ENCODE results near the gene IBSP. TPM values are rescaled to one million over a fixed set of nuclear protein-coding genes. Genes with fewer than 3 reads are reported as not detected.
A peak's percentile ranks its signal among the peaks of the same experiment; 100 is the strongest.

The IBSP gene
- total RNA-seq, 1 experiment from 2014 or later: not detected

DNA sequence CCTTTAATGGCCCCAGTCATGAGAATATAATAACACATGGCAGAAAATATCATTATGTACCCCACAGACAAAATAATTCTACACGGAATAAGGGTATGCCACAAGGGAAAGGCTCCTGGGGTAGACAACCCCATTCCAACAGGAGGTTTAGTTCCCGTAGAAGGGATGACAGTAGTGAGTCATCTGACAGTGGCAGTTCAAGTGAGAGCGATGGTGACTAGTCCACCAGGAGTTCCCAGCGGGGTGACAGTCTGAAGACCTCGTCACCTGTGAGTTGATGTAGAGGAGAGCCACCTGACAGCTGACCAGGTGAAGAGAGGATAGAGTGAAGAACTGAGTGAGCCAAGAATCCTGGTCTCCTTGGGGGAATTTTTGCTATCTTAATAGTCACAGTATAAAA, 46.9 kb downstream of the IBSP start:
- Histone ChIP-seq H3K79me2 (ENCODE audit: low read depth) (no peaks in the 10 kb centered on the region), H2AFZ (no peak overlapping the region), H3K4me2 (no peak overlapping the region), H3F3A (ENCODE audit: insufficient read depth, low read depth) (no peaks in the 10 kb centered on the region), H3K27ac (no peak overlapping the region), H3K4me1 (replicated peaks; ENCODE audit: insufficient read depth) (no peaks in the 10 kb centered on the region; the same call in 1 of the 2 replicates), H3K36me3 (ENCODE audit: low read depth) (no peaks in the 10 kb centered on the region), H3K4me3 (no peak overlapping the region), H3K27me3 (ENCODE audit: insufficient read depth, low read depth) (no peaks in the 10 kb centered on the region), H3K9me2 (ENCODE audit: insufficient read depth) (no peaks in the 10 kb centered on the region), H4K20me1 (ENCODE audit: insufficient read depth) (no peaks in the 10 kb centered on the region), H3K9me3 (ENCODE audit: insufficient read depth, low read depth) (no peaks in the 10 kb centered on the region)
- no peak for DNase-seq
- no TSS peak for BruUV-seq (replicated peaks)
- TF ChIP-seq, protein P1, sequence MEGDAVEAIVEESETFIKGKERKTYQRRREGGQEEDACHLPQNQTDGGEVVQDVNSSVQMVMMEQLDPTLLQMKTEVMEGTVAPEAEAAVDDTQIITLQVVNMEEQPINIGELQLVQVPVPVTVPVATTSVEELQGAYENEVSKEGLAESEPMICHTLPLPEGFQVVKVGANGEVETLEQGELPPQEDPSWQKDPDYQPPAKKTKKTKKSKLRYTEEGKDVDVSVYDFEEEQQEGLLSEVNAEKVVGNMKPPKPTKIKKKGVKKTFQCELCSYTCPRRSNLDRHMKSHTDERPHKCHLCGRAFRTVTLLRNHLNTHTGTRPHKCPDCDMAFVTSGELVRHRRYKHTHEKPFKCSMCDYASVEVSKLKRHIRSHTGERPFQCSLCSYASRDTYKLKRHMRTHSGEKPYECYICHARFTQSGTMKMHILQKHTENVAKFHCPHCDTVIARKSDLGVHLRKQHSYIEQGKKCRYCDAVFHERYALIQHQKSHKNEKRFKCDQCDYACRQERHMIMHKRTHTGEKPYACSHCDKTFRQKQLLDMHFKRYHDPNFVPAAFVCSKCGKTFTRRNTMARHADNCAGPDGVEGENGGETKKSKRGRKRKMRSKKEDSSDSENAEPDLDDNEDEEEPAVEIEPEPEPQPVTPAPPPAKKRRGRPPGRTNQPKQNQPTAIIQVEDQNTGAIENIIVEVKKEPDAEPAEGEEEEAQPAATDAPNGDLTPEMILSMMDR (conservative IDR thresholded peaks at IDR 0.05): no peak
- TF ChIP-seq EZH2 (IDR thresholded peaks at IDR 0.05; ENCODE audit: low read depth): no peak
- ChIA-PET POLR2A (ENCODE audit: unreplicated experiment) (interaction anchor here (0.6 kb wide), 1 partner anchor 149 kb away, joined by 16 read pairs; no protein-coding TSS in a partner anchor), CTCF (no interaction called here)
- intact Hi-C loops (cut with micrococcal nuclease; ENCODE audit: unreplicated experiment): loop anchor here (5.0 to 10.0 kb wide), 3 partner anchors 574 to 941 kb away; no protein-coding TSS in a partner anchor

DNA sequence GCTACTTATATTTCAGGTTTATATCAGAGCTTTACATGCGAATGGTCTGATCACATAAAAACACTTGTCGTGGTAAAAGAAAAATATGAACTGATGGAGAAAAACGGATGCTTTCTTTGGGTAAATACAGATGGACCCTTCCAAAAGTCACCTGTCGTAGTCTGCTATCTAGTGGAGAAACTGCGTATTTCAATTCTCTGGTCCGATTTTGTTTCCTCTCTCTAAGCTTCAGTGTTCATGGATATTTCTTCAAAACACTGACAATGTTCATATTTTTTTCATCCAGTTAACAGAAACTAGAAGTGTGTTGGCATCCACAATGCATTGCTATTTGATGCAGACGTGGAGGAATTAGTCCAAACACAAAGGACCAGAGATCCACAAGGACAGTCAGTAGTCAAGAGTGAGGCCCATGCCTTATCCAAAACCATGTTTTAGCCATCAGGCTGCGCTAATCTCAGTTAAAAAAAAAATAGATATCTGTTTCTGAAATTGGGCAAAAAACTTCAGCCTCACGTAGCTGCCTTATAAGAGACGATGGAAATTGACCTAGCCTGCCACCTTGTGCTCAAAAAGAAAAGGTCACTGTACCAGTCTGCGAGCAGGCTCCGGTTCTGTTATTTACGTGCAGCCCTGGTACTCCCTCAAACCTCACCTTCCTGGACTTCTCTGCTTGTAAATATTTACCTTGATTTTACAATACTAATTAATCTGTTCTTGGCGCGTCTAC, 49.4 kb downstream of the IBSP start:
- Histone ChIP-seq H3K27me3 (ENCODE audit: insufficient read depth, low read depth) (no peaks in the 10 kb centered on the region), H4K20me1 (ENCODE audit: insufficient read depth) (no peaks in the 10 kb centered on the region), H3K9me2 (ENCODE audit: insufficient read depth) (no peaks in the 10 kb centered on the region), H3K79me2 (ENCODE audit: low read depth) (no peaks in the 10 kb centered on the region), H2AFZ (peak overlapping the region; percentile 69; the same call in 1 of the 2 replicates), H3F3A (ENCODE audit: insufficient read depth, low read depth) (no peaks in the 10 kb centered on the region), H3K36me3 (ENCODE audit: low read depth) (no peaks in the 10 kb centered on the region), H3K27ac (no peak overlapping the region), H3K9me3 (ENCODE audit: insufficient read depth, low read depth) (no peaks in the 10 kb centered on the region), H3K4me2 (peak overlapping the region; percentile 73), H3K4me3 (peak overlapping the region; percentile 37; the same call in 1 of the 2 replicates), H3K4me1 (replicated peaks; ENCODE audit: insufficient read depth) (peaks cover 6% of the 10 kb centered on the region)
- no TSS peak for BruUV-seq (replicated peaks)
- TF ChIP-seq, protein P1 (conservative IDR thresholded peaks at IDR 0.05): peak; percentile 65; the same call in 1 of the 2 replicates
- TF ChIP-seq EZH2 (IDR thresholded peaks at IDR 0.05; ENCODE audit: low read depth): no peak
- CTCF ChIA-PET: interaction anchor here (0.7 to 1.2 kb wide), 5 partner anchors 57 to 352 kb away, joined by 3 to 6 read pairs (median 4); no protein-coding TSS in a partner anchor
- peak; percentile 12 to 42 for DNase-seq
- POLR2A ChIA-PET (ENCODE audit: unreplicated experiment): no interaction called here
- intact Hi-C loops (cut with micrococcal nuclease; ENCODE audit: unreplicated experiment): loop anchor here (2.0 to 10.0 kb wide), 4 partner anchors 474 to 944 kb away; no protein-coding TSS in a partner anchor

DNA sequence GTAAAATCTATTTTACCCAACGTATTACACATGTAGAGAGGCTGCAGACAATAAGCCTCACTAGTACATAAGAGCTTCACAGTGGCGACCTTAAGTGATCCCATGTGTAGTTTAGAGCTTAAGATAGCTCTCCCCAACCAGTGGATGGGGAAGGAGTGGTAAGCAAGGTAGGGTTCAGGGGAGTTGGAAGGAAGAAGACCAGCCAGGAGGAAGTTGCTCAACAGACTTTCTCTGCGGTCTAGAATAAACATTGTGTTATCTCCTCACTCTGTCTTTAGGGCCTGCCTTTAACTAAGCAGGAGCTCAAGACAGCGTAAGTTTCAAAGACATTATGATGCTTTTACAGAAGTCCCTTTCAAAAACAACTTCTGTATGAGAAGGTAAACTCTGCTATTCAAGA, 50.3 kb downstream of the IBSP start:
- Histone ChIP-seq H3K9me2 (ENCODE audit: insufficient read depth) (no peaks in the 10 kb centered on the region), H3K4me1 (replicated peaks; ENCODE audit: insufficient read depth) (peaks cover 10% of the 10 kb centered on the region), H3K27ac (no peak overlapping the region), H3F3A (ENCODE audit: insufficient read depth, low read depth) (no peaks in the 10 kb centered on the region), H2AFZ (0 out of 2 replicates have a peak overlapping the region, but pooled peaks have one; percentile 27), H3K27me3 (ENCODE audit: insufficient read depth, low read depth) (no peaks in the 10 kb centered on the region), H4K20me1 (ENCODE audit: insufficient read depth) (no peaks in the 10 kb centered on the region), H3K4me3 (no peak overlapping the region), H3K9me3 (ENCODE audit: insufficient read depth, low read depth) (no peaks in the 10 kb centered on the region), H3K4me2 (no peak overlapping the region), H3K36me3 (ENCODE audit: low read depth) (no peaks in the 10 kb centered on the region), H3K79me2 (ENCODE audit: low read depth) (no peaks in the 10 kb centered on the region)
- CTCF ChIA-PET: interaction anchor here (0.8 to 0.9 kb wide), 3 partner anchors 161 to 353 kb away, joined by 3 to 5 read pairs (median 3); no protein-coding TSS in a partner anchor
- POLR2A ChIA-PET (ENCODE audit: unreplicated experiment): no interaction called here
- TF ChIP-seq, protein P1 (conservative IDR thresholded peaks at IDR 0.05): no peak
- no peak for TF ChIP-seq EZH2 (IDR thresholded peaks at IDR 0.05; ENCODE audit: low read depth)
- no peak for DNase-seq
- intact Hi-C loops (cut with micrococcal nuclease; ENCODE audit: unreplicated experiment): loop anchor here (2.0 to 10.0 kb wide), 4 partner anchors 475 to 945 kb away; no protein-coding TSS in a partner anchor
- no TSS peak for BruUV-seq (replicated peaks)
